Thyroid gland (tissue), 4 donors: ENCODE results near the gene CCDC106.

Experiments used
- POLR2A ChIP-seq, 2 donors: fragments of 450-650 bp; IDR thresholded peaks; one replicate each; pipeline ENCODE4 v1.6.1; 2017; ENCODE audit warnings: antibody characterized with exemption in 2 of 2, mild to moderate bottlenecking in 2 of 2, moderate library complexity in 1 of 2
- TF ChIP-seq, protein P1 (sequence below), 6 experiments: fragments of 200-600 bp in 3 of 6; fragments of 450-650 bp in 3 of 6; sonication (generic) in 3 of 6; IDR thresholded peaks; one replicate each; pipeline ENCODE4 v1.5.1; 2016 to 2019; ENCODE audit warnings: antibody characterized with exemption in 6 of 6, mild to moderate bottlenecking in 2 of 6, inconsistent platforms in 1 of 6, moderate library complexity in 1 of 6

DNA sequence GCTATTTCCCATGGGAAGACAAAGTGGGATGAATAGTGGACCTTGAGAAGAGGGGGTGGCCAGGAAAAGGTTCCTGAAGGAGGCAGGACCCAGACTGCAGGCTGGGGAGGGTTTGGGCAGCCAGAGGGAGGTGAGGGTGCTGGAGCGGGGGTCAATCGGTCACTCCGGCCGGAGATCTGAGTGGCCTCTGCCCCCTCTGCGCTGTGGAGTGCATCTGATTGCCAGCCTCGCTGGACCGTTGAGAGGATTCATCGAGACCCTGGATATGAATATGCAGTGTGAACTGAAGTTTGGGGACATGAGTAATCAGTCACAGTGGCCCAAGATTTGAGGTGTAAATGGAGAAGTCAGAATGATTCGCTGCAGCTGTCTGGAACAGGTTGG lies 12.7 kb upstream of the CCDC106 start:
- TF ChIP-seq POLR2A (IDR thresholded peaks at IDR 0.05), result no peak
- TF ChIP-seq, protein P1, sequence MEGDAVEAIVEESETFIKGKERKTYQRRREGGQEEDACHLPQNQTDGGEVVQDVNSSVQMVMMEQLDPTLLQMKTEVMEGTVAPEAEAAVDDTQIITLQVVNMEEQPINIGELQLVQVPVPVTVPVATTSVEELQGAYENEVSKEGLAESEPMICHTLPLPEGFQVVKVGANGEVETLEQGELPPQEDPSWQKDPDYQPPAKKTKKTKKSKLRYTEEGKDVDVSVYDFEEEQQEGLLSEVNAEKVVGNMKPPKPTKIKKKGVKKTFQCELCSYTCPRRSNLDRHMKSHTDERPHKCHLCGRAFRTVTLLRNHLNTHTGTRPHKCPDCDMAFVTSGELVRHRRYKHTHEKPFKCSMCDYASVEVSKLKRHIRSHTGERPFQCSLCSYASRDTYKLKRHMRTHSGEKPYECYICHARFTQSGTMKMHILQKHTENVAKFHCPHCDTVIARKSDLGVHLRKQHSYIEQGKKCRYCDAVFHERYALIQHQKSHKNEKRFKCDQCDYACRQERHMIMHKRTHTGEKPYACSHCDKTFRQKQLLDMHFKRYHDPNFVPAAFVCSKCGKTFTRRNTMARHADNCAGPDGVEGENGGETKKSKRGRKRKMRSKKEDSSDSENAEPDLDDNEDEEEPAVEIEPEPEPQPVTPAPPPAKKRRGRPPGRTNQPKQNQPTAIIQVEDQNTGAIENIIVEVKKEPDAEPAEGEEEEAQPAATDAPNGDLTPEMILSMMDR (IDR thresholded peaks at IDR 0.05), result no peak
